Measurements from ENCODE around the gene NCOA7.

NCOA7 gene

DNA sequence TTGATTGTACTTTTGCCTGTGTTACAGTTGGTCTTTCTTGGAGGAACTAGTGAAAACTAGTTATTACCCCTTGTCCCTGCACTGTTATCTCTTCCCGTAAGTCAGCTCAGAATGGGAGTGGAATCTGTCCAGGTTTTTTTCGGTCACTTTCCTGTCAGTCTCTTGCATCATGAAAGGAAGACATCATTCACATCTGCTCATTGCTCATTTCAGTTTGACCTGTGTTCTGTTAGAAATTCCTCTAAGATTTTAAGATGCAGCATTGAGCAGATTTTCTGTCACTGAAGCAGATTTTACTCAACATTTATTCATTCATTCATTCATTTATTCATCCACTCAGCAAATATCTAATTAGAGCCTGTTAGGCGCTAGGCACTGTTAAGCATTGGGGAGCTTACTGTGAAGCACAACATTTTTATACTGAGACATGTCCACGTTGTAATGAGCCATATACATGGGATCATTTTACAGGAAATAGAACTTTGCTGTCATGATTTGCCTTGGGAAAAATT lies 132.7 kb downstream of the NCOA7 start:
- H3K4me2 ChIP-seq: no peak overlapping the region
- TF ChIP-seq, protein P1, sequence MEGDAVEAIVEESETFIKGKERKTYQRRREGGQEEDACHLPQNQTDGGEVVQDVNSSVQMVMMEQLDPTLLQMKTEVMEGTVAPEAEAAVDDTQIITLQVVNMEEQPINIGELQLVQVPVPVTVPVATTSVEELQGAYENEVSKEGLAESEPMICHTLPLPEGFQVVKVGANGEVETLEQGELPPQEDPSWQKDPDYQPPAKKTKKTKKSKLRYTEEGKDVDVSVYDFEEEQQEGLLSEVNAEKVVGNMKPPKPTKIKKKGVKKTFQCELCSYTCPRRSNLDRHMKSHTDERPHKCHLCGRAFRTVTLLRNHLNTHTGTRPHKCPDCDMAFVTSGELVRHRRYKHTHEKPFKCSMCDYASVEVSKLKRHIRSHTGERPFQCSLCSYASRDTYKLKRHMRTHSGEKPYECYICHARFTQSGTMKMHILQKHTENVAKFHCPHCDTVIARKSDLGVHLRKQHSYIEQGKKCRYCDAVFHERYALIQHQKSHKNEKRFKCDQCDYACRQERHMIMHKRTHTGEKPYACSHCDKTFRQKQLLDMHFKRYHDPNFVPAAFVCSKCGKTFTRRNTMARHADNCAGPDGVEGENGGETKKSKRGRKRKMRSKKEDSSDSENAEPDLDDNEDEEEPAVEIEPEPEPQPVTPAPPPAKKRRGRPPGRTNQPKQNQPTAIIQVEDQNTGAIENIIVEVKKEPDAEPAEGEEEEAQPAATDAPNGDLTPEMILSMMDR (conservative IDR thresholded peaks at IDR 0.05; ENCODE audit: low read depth, low read length): no peak
- H3K36me3 ChIP-seq (ENCODE audit: insufficient read depth): no peaks in the 10 kb centered on the region

GRCh38 chr6:125924169-125924568 lies 133.4 kb downstream of the NCOA7 start:
- Histone ChIP-seq H3K9ac (no peak overlapping the region), H3K4me2 (no peak overlapping the region), H3K79me2 (ENCODE audit: insufficient read depth, low read depth) (no peaks in the 10 kb centered on the region), H3K27ac (no peak overlapping the region), H4K20me1 (ENCODE audit: insufficient read depth) (no peaks in the 10 kb centered on the region), H3K4me1 (ENCODE audit: low read depth, poor library complexity, severe bottlenecking) (peaks cover 11% of the 10 kb centered on the region), H3K36me3 (ENCODE audit: insufficient read depth) (no peaks in the 10 kb centered on the region), H2AFZ (ENCODE audit: low read depth) (no peak overlapping the region), H3K4me3 (IDR thresholded peaks at IDR 0.05; ENCODE audit: insufficient read depth, low read depth, low read length) (no peak overlapping the region), H3K27me3 (ENCODE audit: insufficient read depth, low read depth) (no peaks in the 10 kb centered on the region)
- TF ChIP-seq, protein P1 (conservative IDR thresholded peaks at IDR 0.05; ENCODE audit: low read depth, low read length): no peak

More for the DNA sequence above, 132.7 kb downstream of the NCOA7 start:
- no peaks in the 10 kb centered on the region for H4K20me1 ChIP-seq (ENCODE audit: insufficient read depth)
- H3K9ac ChIP-seq: no peak overlapping the region
- no peak overlapping the region for H2AFZ ChIP-seq (ENCODE audit: low read depth)
- no peaks in the 10 kb centered on the region for H3K79me2 ChIP-seq (ENCODE audit: insufficient read depth, low read depth)
- H3K4me1 ChIP-seq (ENCODE audit: low read depth, poor library complexity, severe bottlenecking): peaks cover 15% of the 10 kb centered on the region
- H3K27ac ChIP-seq: no peak overlapping the region
- no peak overlapping the region for H3K4me3 ChIP-seq (IDR thresholded peaks at IDR 0.05; ENCODE audit: insufficient read depth, low read depth, low read length)
- H3K27me3 ChIP-seq (ENCODE audit: insufficient read depth, low read depth): no peaks in the 10 kb centered on the region

GRCh38 chr6:125924697-125925358 lies 134.1 kb downstream of the NCOA7 start:
- H3K79me2 ChIP-seq (ENCODE audit: insufficient read depth, low read depth): no peaks in the 10 kb centered on the region
- no peak overlapping the region for H3K4me2 ChIP-seq
- no peak overlapping the region for H3K27ac ChIP-seq
- no peaks in the 10 kb centered on the region for H3K27me3 ChIP-seq (ENCODE audit: insufficient read depth, low read depth)
- H3K9ac ChIP-seq: no peak overlapping the region
- H3K4me1 ChIP-seq (ENCODE audit: low read depth, poor library complexity, severe bottlenecking): peaks cover 4% of the 10 kb centered on the region
- H3K4me3 ChIP-seq (IDR thresholded peaks at IDR 0.05; ENCODE audit: insufficient read depth, low read depth, low read length): no peak overlapping the region
- TF ChIP-seq, protein P1 (conservative IDR thresholded peaks at IDR 0.05; ENCODE audit: low read depth, low read length): no peak
- H2AFZ ChIP-seq (ENCODE audit: low read depth): no peak overlapping the region
- H3K36me3 ChIP-seq (ENCODE audit: insufficient read depth): no peaks in the 10 kb centered on the region
- no peaks in the 10 kb centered on the region for H4K20me1 ChIP-seq (ENCODE audit: insufficient read depth)

GRCh38 chr6:125926711-125927110 lies 136.0 kb downstream of the NCOA7 start:
- Histone ChIP-seq H3K4me1 (ENCODE audit: low read depth, poor library complexity, severe bottlenecking) (no peaks in the 10 kb centered on the region), H3K79me2 (ENCODE audit: insufficient read depth, low read depth) (no peaks in the 10 kb centered on the region), H4K20me1 (ENCODE audit: insufficient read depth) (no peaks in the 10 kb centered on the region), H3K27me3 (ENCODE audit: insufficient read depth, low read depth) (no peaks in the 10 kb centered on the region), H2AFZ (ENCODE audit: low read depth) (no peak overlapping the region), H3K9ac (no peak overlapping the region), H3K36me3 (ENCODE audit: insufficient read depth) (no peaks in the 10 kb centered on the region), H3K4me3 (IDR thresholded peaks at IDR 0.05; ENCODE audit: insufficient read depth, low read depth, low read length) (no peak overlapping the region), H3K4me2 (no peak overlapping the region), H3K27ac (no peak overlapping the region)
- TF ChIP-seq, protein P1 (conservative IDR thresholded peaks at IDR 0.05; ENCODE audit: low read depth, low read length): no peak
